Measurements from ENCODE around the gene ANKRD33B.
A peak's percentile ranks its signal among the peaks of the same experiment; 100 is the strongest.
"Not testable (repeated sequence)": the region's sequence is repeated elsewhere in the genome, so short reads cannot be mapped to it uniquely, and the experiment has no call there.

Gene ANKRD33B

DNA sequence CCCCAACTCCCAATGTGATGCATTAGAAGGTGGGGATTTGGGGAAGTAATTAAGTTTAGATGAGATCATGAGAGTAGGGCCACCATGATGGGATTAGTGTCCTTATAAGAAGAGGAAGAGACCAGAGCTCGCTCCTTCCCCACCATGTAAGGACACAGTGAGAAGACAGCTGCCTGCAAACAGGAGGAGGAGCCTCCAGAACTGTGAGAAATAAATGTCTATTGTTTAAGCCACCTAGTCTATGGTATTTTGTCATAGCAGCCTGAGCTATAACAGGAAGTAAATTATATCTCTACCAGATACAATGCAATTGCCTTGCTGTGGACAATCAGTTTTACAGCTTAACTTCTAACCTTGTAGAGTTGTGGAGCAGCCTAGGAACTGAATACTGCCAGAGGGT, 58.0 kb downstream of the ANKRD33B start:
- DNase-seq (ENCODE audit: low read depth) = no peak

DNA sequence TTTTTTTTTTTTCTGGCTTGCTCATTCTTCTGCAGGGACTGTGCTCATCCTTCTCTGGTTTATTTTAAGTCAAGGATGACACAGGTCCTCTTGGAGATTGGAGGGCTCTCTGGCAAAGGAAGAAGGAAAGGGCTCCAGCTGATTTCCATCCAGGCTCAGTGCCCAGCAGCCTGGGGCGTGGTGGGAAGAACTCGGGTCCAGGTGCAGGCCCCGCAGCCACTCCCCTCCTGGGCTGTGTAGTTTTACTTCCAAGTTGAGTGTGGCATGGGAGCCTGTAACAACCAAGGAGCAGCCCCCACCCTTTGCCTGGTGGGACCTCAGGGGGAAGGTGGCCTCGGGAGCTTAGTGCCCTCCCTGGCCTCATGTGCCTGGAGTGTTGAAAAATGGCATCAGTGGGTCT, 58.9 kb downstream of the ANKRD33B start:
- DNase-seq (ENCODE audit: low read depth) = no peak

DNA sequence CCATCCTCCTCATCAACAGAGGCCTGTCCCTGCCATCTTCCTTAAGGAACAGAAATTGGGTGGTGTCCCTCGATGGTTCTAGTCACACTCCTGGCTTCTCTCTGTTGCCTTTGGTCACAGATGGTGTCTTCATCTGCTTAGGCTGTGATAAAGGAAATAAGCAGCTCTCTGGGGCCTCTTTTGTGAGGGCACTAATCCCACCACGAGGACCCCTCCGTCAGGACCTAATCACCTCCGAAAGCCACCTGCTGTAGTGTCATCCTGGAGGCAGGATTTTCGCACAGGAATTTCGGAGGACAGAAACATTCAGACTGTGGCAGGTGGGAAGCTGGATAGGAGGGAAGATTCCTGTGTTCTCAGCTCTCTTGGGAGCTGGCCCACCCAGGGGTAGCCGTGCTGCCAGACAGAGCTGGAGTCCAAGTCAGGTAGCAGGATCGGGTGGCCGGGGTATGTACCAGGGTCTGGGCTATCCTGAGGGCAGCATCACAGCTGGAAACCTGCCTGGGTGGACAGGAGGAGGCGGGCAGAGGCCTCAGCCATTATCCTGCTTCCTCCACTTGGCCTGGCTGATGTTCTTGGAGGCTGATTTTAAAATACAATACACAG, 59.5 kb downstream of the ANKRD33B start:
- no peak for DNase-seq (ENCODE audit: low read depth)

DNA sequence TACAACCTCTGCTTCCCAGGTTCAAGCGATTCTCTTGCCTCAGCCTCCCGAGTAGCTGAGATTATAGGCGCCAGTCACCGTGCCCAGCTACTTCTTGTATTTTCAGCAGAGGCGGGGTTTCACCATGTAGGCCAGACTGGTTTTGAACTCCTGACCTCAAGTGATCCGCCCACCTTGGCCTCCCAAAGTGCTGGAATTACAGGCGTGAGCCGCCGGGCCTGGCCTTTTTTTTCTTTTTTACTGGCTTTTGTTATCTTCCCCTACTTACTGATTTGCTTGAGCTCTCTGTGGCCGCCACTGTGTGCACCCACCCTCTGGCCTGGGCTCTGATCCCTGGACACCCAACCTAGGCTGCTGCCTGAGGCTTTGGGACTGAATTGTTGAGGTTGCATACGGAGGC, 60.3 kb downstream of the ANKRD33B start:
- DNase-seq (ENCODE audit: low read depth) = no peak

DNA sequence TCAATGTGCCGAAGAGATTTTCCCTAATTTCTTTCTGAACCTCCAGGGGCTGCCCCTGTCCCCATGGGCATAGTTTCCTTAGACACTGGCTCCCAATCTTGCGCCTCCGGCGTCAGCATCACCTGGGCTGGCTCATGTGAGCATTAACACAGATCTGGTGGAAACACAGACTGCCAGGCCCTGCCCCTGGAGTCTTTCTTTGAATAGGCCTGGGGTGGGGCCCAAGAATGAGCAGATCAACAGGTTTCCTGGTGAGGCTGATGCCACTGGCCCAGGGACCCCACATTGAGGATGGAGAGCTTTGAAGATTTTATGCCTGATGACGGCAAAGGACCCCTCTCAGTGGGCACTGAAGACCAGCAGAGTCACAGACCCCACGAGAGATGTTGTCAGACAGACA, 60.8 kb downstream of the ANKRD33B start:
- DNase-seq (ENCODE audit: low read depth) = no peak

DNA sequence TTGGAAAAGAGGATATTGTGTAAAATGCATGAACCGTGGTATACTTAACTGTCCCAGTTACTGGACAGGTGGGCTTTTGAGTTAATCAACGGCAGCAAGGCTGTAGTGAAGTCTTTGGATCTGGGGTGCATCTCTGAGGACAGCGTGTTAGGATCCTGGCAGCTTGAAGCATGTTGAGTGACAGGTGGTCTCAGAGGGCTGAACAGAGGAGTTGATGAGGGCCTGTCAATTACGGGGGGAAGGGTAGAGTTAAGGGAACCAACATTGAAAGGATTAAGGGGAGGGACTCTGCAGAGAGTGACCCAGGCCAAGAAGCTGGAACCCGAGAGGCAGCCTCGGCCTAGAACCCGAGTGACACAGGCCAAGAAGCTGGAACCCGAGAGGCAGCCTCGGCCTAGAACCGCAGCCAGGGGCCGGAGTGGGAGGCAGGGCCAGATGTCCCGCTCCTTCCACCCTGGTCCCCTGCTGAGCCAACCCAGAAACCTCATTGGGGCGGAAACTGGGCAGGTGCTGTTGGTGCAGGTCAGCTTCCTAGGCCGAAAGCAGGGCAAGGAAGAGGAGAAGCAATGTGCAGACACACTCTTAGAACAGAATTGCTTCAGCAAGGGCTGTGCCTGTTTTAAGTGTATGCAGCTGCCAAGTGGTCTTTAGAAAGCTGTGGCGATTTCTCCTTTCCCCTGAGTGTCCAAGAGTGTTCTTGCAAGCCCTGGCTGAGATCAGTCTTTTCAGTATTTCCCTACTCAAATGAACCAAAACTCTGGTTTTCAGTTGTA, 62.0 kb downstream of the ANKRD33B start:
- no peak for DNase-seq (ENCODE audit: low read depth)

DNA sequence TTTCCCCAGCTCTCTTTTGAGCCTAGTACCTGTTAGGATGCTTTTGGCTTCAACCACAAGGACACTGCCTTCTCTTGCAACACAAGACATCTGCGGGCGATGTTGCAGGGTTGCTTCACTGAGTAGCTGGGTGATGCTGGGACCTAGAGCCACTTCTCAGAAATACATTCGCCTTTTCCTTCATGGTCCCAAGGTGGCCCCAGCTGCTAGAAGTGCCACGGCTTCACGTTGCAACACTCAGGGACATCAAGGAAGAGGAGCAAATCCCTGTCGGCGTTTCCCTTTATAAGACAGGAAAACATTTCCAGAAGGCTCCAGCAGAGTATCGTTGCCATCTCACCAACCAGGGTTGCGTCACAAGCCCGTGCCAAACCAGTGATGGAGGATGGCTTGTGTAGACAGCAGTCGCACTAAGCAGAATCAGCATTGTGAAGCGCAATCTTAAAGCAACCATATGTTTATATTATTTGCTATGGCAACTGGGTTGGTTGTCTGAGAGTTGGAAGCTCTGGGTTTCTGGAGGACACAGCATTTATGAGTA, 62.7 kb downstream of the ANKRD33B start:
- no peak for DNase-seq (ENCODE audit: low read depth)

DNA sequence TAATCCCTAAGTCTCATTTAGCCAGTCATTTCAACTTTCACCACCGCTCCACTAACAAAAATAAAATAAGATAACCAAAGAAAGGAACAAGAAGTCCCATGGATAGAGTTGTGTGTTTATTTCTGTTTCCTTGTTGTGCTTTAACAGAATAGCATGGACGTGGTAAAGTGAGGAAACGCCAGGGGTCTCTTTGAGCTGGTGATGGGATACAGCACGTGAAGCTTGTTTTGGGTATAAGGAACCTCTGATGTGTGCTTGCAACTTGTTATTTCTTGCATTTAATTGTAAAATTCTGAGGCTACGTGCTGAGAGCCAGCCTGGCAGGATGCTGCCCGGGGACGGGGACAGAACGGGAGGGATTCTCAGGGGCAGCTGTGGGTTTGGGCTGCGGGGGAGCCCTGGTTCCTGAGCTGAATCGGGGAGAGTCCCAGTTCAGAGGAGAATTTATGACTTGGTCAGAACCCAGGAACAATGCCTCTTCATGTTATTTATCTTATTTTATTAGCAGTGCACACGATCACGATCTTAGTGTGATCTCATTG, 63.4 kb downstream of the ANKRD33B start:
- no peak for DNase-seq (ENCODE audit: low read depth)

DNA sequence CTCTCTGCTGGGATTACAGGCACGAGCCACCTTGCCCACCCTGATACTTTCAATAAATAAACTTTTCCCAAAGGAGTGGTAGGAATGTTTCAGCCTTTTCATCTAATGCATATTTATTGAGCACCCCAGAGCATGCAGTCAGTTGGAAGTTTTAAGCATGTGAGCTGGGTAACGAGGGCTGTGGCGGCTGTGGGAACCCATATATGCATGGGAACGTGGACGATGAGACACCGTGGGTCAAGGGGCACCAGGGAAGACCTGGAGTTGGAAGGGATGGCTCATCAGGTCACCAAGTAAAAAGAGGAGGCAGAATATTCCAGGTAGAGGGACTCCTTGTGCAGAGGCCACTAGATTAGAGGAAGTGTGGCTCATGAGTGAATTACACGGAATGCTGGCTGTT, 64.7 kb downstream of the ANKRD33B start:
- no peak for DNase-seq (ENCODE audit: low read depth)

DNA sequence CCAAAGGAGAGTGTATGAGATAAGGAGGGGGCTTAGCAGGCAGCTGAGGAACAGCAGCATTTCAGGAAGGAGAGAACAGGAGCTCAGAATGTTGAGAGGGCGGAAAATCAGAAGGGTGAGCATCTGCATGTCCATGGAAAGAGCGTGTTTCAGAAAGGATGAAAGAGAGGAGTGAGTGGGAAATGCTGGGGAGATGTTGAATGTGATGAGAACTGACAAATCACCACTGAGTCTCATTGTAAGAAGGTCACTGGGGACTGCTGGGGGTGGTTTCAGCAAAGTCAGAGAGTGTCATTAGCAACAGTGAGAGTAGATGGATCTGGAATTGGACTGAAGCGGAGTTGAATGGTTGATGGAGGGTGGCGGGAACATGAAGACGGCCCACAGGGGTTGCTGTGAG, 65.8 kb downstream of the ANKRD33B start:
- DNase-seq (ENCODE audit: low read depth) = no peak

DNA sequence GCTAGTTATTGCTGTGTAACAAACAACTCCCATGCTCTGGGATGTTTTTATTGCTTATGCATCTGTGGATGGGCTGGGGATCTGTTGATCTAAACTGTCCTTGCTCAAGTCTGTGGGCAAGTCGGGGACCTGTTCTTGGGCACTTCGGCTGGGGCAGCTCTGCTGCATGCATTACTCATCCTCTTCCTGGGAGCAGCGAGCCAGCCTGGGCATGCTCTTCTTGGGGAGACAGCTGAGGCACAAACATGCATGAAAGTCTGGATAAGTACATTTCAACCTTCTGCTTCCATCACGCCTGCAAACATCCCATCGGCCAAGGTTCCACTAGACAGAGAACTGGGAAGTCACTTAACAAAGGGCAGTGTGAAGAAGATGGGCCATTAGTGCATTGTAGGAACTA, 66.3 kb downstream of the ANKRD33B start:
- DNase-seq (ENCODE audit: low read depth) = no peak

DNA sequence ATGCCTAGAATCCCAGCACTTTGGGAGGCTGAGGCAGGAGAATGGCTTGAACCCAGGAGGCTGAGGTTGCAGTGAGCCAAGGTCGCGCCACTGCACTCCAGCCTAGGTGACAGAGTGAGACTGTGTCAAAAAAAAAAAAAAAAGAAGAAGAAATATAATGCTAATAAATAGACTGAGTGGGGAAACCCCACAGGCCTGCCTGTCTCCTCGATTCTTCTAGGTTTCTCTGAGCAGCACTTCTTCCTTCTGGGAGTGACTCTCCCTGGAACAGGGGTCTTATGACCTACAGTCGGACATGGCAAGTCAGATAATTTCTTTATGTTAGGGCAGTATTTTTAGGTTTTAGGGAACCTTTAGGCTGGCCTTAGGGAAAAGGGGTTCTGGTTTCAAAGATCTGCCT, 66.9 kb downstream of the ANKRD33B start:
- DNase-seq (ENCODE audit: low read depth) = not testable (repeated sequence)

DNA sequence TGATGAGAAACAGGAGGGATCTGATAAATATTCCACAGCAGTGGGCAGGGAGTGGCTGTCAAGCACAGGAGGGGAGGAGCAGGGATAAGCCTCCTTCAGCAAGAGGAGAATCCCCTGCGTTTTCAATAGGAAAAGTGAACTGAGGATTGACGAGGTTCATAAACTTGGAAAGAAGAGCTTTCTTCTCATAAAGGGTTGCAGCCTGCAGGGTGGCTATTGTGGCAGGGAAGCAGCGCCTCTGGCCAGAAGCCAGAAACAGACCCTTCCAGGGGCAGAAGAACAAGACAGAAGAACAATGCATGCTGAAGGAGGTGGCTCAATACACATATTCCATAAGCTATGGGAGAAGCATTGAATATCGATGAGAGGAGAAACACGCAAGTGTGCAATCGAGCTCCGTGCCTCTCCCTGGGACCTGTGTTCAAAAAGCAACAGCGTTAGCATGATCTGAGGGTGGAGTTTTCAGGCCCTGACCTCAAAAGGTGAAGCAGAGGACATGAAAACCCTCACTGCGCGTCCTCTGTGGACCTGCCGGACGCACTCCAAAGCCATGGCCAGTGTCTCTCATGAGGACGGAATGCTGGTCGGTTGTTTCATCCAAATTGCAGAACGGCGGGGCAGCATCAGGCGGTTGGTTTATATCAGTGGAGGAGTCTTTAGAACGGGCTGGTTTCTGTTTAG, 67.6 kb downstream of the ANKRD33B start:
- no peak for DNase-seq (ENCODE audit: low read depth)

DNA sequence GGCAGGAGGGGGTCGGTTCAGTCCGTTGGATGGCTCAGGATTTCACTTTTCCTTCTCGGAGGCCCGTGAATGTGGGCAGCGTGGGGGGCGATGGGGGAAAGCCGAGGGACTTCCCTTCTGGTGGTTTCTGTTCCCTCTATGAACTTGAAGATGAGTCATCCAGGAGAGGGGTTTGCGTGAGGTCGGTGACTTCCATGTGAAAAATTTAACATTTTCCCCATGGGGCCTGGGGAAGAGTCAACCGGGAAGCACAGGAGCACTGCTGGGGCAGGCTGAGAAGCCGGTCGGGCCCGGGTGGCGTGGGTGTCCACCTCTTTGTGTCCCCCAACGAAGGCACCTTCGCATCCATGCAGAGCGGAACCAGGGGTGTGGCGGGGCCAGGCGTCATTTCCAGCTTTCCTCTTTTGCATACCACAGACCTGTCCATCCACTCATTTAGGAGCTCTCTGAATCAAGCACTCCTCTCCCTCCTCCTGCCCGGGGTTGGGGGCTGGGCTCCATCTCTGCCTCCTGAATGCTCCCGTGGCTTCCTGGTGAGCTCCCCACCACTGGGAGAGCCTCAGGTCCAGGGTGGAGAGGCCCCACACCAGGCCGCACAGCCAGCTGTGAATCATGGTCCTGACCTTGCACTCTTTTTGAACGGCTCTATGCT, 68.4 kb downstream of the ANKRD33B start:
- DNase-seq (ENCODE audit: low read depth) = peak; percentile 39

DNA sequence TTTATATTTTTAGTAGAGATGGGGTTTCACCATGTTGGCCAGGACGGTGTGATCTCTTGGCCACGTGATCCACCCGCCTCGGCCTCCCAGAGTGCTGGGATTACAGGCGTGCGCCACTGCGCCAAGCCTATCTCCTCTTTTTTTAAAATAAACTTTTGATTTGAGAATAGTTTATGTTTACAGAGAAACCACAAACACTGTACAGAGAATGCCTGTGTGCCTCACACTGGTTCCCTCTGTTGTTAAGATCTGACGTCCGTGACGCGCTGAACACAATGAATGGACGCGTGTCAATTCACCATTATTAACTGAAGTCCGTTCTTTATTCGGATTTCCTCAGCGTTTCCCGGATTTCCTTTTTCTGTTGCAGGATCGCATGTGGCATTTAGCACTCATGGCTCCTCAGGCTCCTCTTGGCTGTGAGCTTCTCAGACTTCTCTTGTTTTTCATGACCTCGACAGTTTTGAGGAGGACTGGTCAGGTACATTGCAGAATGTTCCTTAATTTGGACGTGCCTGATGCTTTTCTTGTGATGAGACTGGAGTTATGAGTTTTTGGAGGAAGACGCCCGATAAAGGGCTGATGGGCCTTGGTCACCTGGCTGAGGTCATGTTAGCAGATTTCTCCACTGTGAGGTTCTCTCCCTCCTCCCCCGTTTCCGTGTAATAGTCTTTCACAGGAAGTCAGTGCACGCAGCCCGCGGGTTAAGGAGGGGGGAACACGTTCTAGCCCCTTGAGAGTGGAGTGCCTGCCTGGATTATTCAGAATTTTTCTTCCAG, 69.6 kb downstream of the ANKRD33B start:
- no peak for DNase-seq (ENCODE audit: low read depth)

DNA sequence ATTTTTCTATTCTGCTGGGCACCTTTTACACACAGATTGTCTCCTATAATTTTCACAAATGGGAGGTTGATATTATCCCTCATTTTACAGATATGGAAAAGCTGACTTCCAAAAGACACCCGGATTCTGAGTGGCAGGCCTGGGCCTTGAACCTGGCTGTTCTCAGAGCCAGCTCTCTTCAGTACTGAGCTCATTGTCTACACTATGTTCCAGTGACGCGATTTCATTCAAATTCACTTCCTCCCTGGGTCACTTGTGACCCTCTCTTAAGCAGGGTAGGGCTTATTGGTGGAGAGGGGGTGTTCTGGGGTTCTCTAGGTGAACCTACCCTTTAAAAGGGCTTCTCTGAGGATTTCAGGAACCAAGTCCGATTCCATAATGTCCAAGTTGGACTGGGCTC, 70.2 kb downstream of the ANKRD33B start:
- no peak for DNase-seq (ENCODE audit: low read depth)

DNA sequence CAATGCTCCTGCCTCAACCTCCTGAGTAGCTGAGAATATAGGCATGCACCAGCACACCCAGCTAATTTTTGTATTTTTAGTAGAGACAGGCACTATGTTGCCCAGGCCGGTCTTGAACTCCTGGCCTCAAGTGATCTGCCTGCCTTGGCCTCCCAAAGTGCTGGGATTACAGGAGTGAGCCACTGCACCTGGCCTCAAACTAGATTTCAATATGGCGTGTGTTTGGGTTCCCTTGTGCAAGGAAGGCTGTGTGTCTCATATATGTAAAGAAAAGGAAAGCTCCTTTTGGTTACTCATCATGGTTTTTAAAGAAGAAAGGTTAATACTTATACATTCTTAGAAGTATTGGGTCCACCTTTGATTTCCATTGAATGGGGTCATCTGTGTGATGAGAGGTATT, 70.7 kb downstream of the ANKRD33B start:
- DNase-seq (ENCODE audit: low read depth) = no peak

DNA sequence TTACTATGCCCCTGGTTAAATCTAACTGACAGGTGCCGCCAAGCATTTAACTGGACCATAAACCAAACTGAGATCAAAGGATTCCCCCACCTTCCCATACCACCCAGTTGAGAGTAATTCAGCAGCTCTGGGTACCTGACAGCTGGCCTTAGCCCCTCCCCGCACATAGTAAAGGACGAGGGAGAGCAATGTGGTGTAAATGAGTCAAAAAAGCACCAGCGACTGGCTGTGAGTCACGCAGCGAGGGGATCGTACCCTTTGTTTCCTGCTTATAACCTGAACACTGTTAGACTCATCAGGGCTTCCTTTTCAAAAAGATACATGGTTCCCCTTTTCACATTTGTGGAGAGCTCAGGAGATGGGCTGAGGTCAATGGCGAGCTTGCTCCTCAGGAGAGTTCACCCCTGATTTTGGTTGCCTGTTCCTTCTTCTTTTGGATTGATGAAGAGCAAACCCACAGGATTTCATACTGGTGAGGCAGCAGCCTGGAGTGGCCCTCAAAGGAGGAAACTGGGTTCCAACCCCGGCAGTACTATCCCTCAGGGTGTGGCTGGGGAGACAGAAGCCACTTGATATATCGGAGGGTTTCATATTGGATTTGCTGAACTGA, 71.5 kb downstream of the ANKRD33B start:
- DNase-seq (ENCODE audit: low read depth) = peak; percentile 62

DNA sequence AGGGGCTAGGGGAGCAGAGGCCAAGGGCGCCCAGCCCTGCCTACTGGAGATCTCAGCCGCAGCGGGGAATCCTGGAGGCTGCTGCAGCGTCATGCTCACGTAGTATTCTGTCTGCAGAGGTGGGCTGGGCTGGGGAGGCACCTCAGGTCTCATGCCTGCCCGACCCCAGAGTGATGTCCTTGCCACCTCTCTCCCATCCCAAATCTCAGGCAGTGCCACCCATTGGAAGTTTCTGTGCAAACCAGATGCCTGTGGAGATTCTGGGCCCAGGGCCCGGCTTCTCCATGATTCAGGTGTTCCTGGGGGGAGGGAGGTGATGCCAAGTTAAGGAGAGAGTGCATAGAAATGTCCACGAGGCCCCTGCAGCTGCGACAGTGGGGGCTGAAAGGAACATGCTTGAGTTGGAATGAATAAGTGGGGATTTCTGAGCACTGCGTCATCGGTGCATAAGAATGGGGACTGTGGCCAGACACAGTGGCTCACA, 72.0 kb downstream of the ANKRD33B start:
- DNase-seq (ENCODE audit: low read depth) = no peak

DNA sequence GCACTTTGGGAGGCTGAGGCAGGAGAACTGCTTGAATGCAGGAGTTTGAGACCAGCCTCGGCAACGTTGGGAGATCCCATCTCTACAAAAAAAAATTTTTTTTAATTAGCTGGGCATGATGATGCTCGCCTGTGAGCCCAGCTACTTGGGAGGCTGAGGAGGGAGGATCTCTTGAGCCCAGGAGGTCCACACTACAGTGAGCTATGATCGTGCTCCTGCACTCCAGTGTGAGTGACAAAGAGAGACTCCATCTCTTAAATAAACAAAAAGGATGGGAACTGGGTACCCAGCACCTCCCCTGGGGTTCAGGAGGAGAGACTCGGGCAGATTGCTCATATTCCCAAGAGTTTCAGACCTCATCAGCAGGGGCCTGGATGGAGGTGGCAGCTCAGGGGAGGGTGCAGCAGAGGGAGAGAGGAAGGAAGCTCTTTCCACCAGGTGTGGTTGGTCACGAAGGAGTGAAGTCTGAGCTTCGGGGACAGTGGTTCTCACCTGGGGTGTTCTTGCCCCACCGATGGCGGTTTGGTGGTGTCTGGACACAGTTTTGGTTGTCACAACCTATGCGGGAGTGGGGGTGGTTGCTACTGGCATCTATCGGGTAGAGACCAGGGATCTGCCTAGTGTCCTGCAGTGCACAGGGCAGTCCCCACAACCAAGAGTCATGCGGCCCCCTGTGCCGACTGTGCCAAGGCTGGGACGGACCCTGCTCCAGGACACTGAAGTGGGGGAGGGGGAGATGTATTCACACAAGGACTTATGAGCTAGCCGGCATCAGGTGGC, 72.7 kb downstream of the ANKRD33B start:
- DNase-seq (ENCODE audit: low read depth) = no peak

Measured in activated T-helper 9 cell treated with anti-CD3 and anti-CD28 coated beads, Interleukin-2, amount 50 U/mL, for 16 hours (primary cell).